DMS 273 treated with DMSO at 0.1 percent for 48 hours (cell line): ENCODE results near the gene GPRC5D.

ENCODE experiments used
- DNase-seq: peaks from one replicate; lab custom pipeline; 2025; lab: John Stamatoyannopoulos, UW

GPRC5D gene

DNA sequence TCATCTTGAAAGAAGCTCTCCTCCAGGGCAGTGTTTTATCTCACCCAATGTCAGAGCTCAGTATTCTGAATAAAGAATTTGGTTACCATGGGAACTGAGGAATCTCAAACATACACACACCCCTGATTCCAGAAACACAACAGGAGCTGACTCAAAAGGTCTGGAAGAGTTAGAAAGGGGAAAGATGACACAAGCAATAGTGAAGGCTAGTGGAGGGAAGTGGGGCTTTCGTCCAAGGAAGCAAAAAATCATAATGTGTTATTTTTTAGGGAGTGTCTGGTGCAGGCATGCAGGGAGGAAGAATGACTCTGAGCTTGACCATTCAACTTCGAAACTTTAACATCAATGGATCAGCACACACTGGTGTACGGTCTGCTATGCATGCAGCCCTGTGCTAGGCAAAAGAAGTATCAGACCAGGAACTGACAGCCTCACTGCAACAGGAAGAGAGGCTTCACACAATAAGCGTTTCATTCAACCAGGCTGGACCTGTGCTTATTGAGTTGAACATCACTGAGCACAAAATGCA, 27.8 kb upstream of the GPRC5D start:
- DNase-seq: no peak

DNA sequence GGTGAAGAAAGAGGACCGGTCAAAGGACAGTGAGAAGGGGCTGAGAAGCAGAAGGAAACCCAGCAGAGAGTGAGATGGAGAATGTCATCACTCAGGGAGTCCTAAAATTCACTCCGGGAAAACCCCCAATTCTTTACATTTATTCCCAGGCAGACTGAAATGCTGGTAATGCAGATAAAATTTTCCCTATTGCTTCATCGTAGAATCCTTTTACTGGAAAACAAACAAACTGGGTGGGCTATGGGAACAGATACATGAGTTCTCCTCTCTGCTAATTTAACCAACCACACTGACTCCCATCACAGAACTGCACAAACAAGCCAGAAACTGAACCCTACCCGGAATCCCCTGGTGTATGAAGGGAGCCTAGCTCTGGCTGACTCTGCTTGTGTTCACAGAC, 27.2 kb upstream of the GPRC5D start:
- DNase-seq: no peak

DNA sequence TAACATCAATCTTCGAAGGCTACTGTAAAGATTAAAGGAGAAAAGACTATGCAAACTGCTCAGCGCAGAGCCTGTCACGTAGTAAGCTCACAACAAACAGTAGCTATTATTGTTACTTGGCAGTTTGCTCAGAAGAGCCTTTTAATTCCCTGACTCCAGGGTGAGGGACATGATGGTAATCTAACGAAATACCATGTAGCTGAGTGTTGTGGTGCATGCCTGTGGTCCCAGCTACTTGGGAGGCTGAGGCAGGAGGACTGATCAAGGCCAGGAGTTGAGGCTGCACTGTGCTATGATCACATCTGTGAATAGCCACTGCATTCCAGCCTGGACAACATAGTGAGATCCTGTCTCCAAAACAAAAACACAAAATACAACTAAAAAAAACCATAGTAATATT, 25.3 kb upstream of the GPRC5D start:
- no peak for DNase-seq

DNA sequence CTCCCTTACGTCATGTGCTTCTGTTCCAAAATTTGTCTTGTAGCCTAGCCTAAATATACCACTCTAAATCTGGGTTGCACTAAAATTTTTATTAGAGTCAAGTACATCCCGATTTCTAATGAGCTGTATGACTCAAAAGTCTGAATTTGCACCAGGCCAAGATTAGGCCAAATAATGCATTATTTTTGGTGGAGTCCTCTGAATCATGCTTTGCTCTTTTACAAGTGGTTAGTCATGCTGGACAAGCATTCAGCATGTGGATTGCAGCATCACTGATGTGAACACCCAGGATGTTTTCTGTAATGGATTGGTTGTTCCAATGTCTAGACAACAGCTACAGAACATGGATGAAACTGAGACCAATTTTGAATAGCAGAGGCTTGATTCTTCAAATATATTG, 24.4 kb upstream of the GPRC5D start:
- DNase-seq: no peak

DNA sequence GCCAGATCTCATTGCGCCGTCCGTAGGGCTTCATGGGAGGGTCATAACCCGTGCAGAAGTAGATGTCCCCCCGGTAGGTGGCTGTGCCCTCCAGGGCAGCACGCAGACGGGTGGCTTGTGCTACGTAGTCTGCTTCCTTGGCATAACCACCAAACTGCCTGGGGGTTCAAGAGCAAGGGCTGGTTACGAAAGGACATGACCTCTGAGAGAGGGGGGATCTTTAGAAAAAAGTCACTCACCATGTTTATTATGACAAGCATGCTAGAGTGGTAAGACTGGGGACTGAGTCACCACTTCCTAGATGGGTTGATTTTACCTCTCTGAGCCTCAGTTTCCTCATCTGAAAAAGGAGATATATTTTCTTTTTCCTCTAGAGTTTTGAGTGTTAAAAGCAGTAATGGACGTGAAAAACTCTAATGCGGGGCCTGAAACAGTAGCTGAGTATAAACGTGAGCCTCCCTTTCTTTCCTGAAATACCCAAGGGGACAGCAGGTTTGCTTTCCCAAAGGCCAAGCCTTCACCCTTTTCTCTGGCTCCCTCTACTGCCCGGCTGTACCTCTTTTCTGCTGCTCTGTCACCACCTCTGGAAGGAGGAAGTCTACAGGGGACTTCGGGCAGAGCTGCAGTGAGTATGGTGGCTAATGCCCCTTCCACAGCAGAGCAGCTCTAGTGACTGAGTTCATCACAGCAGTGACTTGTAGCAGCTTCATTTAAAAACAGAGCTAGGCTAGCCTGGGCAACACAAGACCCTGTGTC, 23.5 kb upstream of the GPRC5D start:
- no peak for DNase-seq

DNA sequence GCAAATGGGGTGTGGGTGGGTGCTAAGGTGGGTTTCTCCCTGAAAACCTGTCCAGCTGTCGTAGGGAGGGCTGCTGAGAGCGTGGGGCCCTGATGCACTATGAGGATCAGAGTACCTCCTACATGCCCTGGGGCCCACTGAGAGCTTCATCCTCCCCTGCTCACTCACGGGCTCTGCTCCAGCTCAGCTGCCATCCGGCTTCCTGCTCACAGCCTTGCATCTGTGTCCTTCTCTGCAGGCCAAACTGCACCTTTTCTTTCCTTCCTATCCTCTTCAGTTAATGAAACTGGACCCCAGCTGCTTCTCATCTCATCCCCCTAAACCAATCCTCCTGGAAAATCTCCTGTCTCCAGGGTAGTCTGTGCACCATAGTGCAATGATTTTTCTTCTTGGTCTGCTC, 22.2 kb upstream of the GPRC5D start:
- DNase-seq: no peak

DNA sequence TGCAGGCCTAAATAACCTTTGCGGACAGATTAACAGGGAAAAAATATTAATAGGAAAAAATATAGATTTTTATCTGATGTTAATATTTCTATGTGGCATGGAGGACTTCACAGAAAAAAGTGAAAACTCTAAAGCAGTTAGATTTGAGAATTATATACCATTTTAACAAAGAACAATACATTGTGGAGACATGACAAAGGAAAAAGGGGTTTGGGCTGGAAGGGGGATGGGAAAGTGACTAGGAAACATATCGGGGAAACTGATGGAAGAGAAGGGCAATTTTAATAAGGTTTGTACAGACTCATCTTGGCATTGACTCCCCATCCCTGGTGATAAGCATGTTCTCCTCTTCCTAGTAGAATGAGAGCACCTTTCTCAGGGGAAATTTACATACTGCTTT, 21.0 kb upstream of the GPRC5D start:
- DNase-seq: no peak

DNA sequence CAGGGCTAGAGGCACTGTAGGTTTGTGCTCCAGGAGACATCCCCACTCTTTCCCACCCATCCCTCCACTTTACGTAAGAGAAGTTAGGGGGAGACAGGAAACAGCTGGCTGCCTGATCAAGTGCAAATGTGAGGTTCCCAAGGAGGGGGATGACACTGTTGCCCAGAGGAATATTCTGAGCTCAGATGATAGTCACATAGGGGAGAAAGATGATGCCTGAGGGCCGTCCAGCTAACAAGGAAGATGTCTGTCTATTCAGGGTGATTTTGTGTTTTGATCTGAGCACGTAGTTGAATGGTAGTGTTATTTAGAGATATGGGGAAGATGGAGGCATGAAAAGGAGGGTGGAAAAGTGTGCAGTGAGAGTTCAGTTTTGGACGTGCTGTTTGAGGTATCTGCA, 13.9 kb upstream of the GPRC5D start:
- no peak for DNase-seq

DNA sequence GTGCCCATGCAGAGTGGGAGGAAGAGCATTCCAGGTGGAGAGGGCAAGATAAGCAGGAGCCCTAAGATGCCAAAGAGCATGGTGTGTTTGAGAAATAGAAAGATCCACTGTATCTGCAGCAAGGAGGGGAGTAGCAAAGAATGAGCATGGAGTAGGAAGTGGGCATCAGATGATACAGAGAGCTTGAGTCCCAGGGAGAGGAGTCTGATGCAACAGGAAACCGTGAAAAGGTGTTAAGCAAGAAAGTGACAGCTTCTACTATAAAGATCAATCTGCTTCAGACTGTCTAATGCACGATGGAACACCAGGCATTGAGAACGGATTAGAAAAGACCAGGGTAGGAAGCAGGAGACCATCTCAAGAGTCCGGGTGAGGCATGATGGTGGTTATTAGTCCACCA, 12.3 kb upstream of the GPRC5D start:
- DNase-seq: no peak

DNA sequence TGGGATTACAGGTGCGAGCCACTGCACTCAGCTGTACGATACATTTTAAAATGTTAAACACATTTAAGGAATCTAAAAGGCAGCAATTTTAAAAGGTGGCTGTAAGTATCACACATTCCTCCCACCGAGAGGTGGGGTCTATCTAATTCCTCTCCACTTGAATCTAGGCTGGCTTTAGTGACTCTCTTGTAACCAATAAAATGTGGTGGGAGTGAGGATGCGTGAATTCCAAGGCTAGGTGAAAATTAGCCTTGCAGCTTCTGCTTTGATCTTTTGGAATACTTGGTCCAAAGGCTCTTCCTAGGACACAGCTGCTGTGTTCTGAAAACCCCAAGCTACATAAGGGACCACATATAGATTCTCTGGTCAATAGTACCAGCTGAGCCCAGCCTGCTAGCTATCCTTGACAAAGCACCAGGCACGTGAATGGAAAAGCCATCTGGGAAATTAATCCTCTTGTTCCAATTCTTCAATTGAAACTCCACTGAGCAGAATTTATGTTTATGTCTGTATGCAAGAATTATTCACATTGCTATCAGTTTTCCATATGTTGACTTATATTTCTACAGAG, 8.8 kb upstream of the GPRC5D start:
- DNase-seq: no peak

DNA sequence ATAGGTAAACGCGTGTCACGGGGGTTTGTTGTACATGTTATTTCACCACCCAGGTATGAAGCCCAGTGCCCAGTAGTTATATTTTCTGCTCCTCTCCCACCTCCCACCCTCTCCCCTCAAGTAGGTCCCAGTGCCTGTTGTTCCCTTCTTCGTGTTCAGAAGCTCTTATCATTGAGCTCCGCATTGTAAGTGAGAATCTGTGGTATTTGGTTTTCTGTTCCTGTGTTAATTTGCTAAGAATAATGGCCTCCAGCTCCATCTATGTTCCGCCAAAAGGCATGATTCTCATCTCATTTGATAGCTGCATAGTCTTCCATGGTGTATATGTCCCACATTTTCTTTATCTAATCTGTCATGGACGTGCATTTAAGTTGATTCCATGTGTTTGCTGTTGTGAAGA, 6.9 kb upstream of the GPRC5D start:
- no peak for DNase-seq

DNA sequence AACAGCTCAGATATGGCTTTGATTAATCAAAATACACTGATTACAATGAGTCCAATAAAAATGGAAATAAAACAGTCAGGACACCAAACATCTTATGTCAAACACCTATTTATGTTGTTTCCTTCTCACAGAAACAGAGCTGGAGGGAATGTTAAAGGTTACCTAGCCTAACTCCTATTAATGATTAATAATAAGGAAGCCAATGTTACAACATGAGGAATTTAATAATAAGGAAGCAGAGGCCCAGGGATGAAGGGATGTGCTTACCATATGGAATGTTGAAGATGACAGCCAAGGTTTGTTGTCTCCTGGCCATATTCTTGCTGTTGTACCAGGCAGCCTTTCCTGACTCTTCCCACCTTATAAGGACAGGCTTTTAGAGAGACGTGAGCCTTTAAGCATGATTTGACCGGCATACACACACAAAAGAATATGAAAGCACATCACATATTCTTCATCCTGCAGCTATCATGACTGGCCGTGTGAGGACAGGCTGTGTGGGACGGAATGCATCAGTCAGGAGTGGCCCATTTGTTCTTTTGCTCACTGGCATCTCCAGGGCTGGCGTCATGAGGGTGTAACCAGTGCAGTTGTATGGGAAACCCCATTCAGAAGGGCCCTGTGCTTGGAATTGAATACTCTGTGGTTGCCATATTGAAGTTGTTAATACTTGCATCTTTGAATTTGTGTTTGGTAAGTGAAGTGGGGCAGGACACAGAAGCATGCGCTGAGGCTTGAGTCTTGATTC, 3.1 kb upstream of the GPRC5D start:
- no peak for DNase-seq

DNA sequence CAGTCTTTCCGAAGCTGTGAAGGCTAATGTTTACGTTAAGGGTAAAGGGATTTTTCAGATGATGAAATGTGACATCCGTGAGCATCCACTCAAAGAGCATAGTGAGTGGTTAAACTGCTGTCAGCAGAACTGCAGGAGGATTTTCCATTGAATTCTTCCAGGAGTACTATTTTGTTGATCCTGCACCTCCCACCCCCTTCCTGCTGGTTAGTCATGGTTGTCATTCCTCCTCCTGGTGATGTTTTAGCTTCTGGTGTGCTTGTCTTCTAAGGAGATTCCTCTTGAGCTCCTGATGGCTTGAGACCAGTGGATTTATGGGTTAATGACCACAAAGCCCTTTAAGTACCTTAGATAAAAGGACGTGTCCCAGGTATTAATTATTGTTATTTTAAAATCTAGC, 2.4 kb upstream of the GPRC5D start:
- no peak for DNase-seq

DNA sequence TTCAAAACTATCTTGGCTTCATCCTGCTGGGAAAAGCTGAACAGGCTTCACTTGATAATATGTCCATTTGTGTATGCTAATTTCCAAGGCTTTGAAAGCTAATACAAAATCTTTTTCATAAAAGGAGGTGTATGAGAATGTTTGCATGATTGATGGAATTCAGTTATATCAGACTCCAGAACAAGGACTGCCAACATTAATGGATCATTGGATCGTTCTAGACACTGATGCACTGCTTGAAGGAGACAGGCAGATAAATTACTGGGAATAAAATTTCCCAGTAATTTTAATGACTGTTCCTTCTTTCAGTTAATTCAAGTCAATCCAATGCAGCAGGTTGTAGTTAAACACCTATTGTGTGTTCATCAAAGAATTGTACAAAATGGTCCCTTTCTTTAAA, 466 bp downstream of the GPRC5D start:
- DNase-seq: no peak

DNA sequence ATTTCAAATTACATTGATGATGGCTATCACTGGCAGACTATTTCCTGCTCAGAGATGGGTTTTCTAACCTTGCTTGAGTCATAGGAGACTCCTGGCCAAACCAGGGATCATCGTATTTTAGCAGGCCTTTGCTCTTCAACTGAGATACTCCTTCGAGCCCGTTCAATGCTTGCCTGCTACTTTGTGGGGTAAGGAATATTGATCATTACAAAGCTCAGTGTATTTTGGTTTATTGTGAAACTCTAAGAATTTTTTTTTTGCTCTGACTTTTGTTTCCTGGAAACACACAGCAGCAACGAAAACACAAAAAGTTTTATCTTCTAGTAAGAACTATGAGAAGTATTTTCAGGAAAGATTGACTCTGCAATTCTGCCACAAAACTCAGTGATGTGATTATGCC, 4.1 kb downstream of the GPRC5D start:
- DNase-seq: no peak

DNA sequence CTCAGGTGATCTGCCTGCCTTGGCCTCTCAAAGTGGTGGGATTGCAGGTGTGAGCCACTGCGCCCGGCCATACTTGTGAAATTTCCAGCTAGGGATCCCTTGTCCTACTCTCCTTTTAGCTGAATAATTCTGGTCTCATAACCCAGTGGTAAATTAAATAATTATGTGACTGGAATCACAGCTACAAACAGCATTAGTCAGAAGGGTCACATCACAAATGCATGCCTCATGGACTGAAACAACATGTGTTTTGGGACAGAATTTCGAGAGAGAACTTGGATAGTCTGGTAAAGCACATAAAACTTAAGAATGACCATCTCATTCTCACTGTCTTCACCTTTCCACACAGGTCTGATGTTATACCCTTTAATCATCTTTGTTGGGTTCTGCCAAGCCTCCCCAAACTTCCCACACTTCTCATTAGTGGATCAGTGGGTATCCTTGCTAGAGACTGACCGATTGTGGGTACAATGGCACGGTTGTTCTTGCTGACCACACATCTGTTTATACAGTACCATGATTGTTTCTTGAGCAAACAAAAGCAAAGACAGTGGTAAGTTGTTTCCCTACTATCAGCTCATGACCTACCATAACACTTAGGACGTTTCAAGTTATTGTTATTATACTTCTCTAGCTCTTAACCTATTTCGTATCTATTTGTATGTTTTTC, 5.1 kb downstream of the GPRC5D start:
- no peak for DNase-seq

DNA sequence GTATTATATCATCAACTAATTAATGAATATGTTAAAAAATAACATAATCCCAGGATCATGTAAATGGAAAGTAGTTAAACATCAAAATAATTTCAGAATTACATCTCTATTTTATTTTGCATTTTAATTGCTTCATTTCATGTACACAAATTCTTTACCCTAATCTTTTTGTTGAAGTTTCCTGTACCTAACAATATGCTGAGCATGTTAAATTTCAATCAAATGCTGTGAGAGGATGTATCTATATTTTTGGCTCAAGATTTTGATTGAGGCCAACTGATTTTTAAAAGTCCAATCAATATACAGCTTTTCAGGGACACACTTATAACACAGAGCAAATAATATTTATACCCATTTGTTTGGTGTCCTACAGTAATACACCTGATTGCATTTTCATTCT, 6.4 kb downstream of the GPRC5D start:
- DNase-seq: no peak

DNA sequence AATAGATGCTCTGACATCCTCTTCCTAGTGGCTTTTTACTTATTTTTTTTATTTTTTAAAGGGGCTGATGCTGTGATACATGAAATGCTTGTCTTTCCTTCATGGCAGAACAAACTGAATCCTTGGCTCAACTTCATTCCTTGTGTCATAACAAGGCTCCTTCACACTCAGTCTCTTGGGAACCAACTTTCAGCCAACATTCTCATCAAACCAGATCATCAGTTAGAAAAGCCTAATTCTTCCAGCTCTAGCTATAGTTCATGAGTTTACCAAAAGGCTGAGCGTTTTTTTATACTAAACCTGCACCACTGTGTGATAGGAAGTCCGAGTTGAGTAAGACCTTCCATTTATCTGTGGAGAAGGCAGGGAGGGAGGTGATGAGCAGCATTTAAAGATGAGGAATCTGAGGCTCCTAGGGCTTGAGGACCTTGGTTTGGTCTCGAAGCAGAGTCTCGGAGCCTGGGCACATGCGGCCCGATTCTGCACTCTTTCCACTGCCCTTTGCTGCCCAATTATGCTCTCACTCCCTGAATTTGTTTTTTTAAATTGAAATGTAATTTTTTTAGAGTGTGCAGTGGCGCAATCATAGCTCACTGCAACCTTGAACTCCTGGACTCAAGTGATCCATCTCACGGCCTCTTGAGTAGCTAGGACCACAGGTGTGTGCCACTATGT, 8.2 kb downstream of the GPRC5D start:
- no peak for DNase-seq

DNA sequence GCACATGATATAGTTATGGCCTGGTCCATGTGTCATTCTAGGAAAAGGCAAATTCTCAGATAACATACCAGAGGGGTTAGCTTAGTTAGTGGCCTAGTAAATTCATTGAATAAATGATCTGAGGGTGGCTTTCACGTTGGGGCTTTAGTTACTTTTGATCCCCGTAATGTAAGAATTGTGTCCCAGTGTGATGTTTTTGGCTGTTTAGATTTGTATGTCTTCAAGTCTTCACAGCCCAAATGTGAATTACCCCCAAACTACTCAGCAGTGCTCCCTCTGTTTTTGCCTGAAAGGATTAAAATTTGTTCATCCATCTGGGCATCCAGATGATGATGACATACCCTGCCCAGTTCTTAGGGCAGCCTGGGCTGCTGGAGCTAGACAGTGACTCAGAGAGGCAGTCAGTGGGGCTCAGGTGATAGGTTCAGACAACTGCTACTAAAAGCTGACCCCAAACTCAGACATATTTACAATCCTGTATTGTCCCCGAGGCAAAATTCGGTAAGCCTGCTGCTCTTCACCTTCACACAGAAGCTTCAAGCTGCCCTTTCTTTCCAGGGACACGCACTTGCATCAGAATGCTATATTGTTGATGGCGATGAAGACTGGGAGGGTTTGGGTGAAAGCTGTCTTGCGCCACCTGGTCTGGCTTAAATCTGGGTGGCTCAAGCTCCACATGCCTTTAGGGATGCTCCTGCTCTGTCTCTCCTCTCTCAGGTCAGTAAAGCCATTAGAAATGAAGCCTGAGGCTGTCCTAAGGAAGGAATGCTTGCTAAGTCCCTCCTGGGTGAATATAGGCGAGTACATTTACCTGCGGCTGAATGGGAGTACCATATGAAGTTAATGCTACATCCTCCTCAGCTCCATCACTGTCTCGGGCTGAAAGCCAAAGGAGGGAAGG, 10.3 kb downstream of the GPRC5D start:
- DNase-seq: no peak

DNA sequence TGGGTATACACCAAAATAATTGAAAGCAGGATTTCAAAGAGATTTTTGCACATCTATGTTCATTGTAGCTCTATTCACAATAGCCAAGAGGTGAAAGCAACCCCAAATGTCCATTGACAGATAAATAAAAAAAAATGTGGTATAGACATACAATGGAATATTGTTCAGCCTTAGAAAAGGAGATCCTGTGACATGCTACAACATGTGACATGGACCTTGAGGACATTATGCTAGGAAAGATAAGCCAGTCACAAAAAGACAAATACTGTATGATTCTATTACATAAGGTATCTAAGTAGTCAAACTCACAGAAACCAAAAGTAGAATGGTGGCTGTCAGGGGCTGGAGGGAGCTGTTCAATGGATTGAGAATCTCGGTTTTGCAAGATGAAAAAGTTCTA, 12.1 kb downstream of the GPRC5D start:
- DNase-seq: no peak

DNA sequence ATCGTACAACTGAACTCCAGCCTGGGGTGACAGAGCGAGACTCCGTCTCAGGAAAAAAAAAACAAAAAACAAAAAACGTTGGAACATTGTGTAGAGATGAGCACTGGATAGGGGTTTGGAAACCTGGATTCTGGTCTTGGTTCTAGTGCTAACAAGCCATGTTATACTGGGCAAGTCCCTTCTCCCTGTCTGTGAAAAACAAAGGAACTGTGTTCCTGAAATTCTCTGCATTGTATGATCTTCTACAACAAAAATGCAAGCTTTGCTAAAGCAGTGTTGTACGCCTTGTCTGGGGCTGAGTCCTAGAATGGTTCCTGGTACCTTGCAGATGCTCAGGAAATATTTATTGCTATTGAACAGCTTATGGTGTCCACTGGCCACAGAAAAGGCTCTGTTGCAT, 13.4 kb downstream of the GPRC5D start:
- no peak for DNase-seq
